Measurements from ENCODE around the gene PTGER3. TPM values are rescaled to one million over a fixed set of nuclear protein-coding genes. Genes with fewer than 3 reads are reported as not detected.
"Not testable (repeated sequence)": the region's sequence is repeated elsewhere in the genome, so short reads cannot be mapped to it uniquely, and the experiment has no call there.

PTGER3 gene
- total RNA-seq, 3 donors from 2014 or later: 0.10 to 0.14 (median 0.11) TPM

DNA sequence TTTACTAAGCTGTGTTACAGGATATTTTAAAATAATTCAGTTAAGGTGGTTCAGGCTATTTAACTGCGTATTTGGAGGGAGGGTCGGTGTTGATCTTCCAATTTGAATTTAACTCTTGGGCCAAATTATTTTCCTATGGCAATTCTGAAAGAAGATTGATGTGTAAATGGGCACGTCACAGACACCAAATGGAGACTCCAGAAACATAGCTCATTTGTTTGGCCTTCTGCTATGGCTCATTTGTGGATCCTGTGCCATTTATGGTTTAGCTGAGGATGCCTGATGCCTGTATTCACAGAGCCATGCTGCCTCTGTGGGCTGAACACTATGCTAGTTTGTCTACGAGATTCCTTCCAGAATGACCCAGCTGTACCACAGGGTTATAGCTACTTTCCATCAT lies 70.6 kb downstream of the PTGER3 start:
- ATAC-seq (no peak), DNase-seq (no peak)
- Mint-ChIP-seq H3K4me3 (no peak overlapping the region), H3K9me3 (no peaks in the 10 kb centered on the region), H3K4me1 (ENCODE audit: low read depth) (no peaks in the 10 kb centered on the region), H3K27me3 (ENCODE audit: low read depth) (peaks cover 5% of the 10 kb centered on the region), H3K36me3 (ENCODE audit: insufficient read depth) (no peaks in the 10 kb centered on the region)

DNA sequence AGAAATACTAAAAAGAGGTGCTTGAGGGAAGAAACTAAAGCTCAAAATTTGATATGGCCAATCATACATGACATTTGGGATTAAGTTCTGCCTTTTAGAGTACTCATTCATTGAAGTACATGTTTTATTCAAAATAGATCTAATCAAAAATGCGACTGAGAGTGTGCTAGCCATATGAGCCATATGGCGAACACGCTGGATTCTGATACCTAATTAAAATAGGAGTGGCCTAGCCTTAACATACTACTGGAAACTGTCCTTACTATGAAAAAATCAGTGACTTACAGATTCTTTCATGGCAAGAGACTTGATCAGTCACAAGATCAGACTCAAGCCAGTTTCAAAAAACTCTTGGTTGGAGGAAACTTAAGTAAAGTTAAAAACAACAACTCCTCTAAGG lies 73.9 kb downstream of the PTGER3 start:
- Mint-ChIP-seq H3K9me3 (no peaks in the 10 kb centered on the region), H3K36me3 (ENCODE audit: insufficient read depth) (no peaks in the 10 kb centered on the region), H3K27me3 (ENCODE audit: low read depth) (peaks cover 2% of the 10 kb centered on the region), H3K4me1 (ENCODE audit: low read depth) (no peaks in the 10 kb centered on the region), H3K4me3 (no peak overlapping the region)
- ATAC-seq (no peak), DNase-seq (no peak)

DNA sequence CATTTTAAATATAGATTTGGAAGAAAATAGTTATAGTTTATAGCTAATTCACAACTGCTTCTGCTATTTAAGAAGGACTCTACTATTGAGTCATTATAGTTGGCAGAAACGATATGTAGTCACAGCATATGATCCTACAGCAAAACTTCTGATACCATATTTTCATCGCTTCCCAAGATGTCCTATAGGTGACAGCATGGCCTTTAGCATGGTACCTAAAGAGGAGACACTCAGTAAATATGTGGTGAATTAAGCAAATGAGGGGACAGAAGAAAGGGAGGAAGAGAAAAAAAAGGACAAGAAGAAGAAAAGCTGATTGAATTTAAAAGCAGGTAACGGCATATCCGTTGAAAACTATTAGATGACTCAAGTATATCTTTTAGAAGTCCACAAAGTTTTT lies 77.2 kb downstream of the PTGER3 start:
- Mint-ChIP-seq H3K4me3 (no peak overlapping the region), H3K27me3 (ENCODE audit: low read depth) (peaks cover 3% of the 10 kb centered on the region), H3K4me1 (ENCODE audit: low read depth) (no peaks in the 10 kb centered on the region), H3K9me3 (no peaks in the 10 kb centered on the region), H3K36me3 (ENCODE audit: insufficient read depth) (no peaks in the 10 kb centered on the region)
- DNase-seq: no peak
- ATAC-seq: no peak

DNA sequence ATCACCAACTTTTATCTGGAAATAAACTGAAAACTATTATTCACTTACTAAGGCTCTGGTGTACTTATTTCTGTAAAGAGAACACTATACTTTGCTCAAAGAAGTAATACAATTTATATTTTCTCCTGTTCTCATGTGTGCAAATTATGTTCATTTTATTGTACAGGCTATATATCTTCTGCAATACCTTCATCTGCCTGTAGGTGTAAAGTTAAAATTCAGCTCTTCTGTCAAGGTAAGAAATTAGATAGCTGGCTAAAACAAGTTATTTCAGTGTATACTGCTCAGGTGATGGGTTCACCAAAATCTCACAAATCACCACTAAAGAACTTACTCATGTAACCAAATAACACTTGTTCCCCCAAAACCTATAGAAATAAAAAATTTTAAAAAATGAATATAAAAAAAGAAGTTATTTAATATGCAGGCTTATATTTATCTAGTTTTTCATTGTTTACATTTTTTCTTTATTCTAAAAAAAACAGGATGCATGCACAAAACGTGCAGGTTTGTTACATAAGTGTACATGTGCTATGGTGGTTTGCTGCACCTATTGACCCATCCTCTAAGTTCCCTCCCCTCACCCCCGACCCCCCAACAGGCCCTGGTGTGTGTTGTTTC lies 81.5 kb downstream of the PTGER3 start:
- peaks cover 7% of the 10 kb centered on the region for H3K27me3 Mint-ChIP-seq (ENCODE audit: low read depth)
- H3K9me3 Mint-ChIP-seq: peaks cover 3% of the 10 kb centered on the region
- no peaks in the 10 kb centered on the region for H3K4me1 Mint-ChIP-seq (ENCODE audit: low read depth)
- no peaks in the 10 kb centered on the region for H3K36me3 Mint-ChIP-seq (ENCODE audit: insufficient read depth)
- ATAC-seq (no peak), DNase-seq (no peak)
- no peak overlapping the region for H3K4me3 Mint-ChIP-seq

DNA sequence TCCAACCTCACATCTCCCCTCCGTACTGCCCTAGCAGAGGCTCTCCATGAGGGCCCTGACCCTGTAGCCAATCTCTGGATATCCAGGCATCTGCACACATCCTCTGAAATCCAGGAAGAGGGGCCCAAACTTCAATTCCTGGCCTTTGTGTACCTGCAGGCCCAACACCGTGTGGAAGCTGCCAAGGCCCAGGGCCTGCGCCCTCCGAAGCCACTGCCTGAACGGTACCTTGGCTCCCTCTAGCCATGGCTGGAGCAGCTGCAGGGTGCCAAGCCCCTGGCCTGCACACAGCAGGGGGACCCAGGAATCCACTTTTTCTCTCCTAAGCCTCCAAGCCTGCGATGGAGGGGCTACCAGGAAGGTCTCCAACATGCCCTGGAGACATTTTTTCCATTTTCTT lies 84.2 kb downstream of the PTGER3 start:
- no peaks in the 10 kb centered on the region for H3K4me1 Mint-ChIP-seq (ENCODE audit: low read depth)
- peaks cover 7% of the 10 kb centered on the region for H3K27me3 Mint-ChIP-seq (ENCODE audit: low read depth)
- DNase-seq (no peak), ATAC-seq (no peak)
- no peaks in the 10 kb centered on the region for H3K36me3 Mint-ChIP-seq (ENCODE audit: insufficient read depth)
- H3K4me3 Mint-ChIP-seq: no peak overlapping the region
- H3K9me3 Mint-ChIP-seq: peaks cover 3% of the 10 kb centered on the region

DNA sequence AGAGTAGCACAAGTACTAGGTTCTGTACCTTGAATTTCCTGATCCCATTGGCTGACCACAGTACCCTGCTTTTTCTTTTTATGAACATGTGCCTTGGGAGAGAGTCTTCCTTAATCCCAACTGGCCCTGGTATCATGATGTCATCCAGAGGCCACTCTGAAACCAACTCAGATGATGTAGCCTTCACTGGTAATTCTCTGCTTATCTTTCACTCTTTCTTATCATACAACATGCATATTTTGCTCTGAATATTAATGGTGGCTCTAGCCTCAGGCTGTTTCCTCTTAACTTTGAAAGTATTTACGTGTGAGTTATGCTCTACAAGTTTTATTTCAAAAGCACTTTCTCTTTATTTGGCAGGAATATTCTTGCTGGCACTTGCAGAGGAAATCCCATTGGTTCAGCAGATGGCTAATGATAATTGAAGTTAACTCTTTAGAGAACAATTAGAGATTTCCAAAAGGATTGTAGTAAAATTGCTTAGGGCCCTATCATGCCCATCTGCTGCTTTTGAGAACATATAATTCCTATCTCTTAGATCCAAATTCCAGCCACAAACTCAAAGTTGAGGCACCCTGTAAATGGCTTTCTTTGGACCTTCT lies 86.1 kb downstream of the PTGER3 start:
- DNase-seq: no peak
- no peaks in the 10 kb centered on the region for H3K36me3 Mint-ChIP-seq (ENCODE audit: insufficient read depth)
- ATAC-seq: no peak
- H3K27me3 Mint-ChIP-seq (ENCODE audit: low read depth): peaks cover 4% of the 10 kb centered on the region
- H3K4me3 Mint-ChIP-seq: no peak overlapping the region
- peaks cover 3% of the 10 kb centered on the region for H3K9me3 Mint-ChIP-seq
- no peaks in the 10 kb centered on the region for H3K4me1 Mint-ChIP-seq (ENCODE audit: low read depth)

DNA sequence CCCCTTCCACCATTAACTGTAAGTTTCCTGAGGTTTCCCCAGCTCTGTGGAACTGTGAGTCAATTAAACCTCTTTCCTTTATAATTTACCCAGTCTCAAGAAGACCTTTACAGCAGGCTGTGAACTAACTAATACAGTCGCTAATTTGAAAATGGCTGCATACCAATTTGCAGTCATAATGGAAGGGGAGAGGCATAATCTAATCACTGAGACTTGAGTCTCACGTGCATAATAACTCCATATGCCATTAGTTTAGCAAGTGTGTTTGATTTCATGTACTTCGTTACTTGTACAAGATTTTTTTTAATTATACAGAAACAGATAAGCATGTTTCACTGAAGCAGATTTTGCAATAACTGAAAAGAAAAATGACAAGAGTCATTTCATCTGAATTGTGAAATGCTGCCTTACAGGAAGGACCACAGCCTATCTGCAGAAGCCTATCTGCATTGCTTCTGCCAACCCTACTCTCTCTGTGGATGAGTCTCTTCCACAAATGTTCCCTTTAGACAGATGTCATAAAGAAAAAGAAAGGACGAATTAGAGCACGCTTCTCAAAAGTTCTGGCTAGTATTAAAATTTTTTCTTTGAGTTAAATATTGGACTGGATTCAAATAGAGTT lies 99.1 kb downstream of the PTGER3 start:
- Mint-ChIP-seq H3K27me3 (ENCODE audit: low read depth) (no peaks in the 10 kb centered on the region), H3K4me3 (no peak overlapping the region)

DNA sequence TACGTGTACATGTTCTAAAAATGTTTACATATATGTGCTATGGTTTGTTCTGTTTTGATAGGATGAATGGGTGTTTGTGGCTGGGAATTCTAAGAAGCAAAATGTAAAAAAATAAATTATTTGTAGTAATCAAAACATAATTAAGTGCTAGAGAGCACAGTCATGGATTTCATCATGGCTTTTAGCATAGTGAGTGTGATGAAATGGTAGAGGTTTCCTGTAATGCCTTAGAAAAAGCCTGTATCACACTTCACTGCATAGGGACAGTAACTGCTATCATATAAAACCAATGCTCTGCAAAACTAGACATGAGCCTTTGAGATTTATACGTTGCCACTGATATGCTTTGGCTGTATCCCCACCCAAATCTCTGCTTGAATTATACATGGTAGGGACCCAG lies 99.8 kb downstream of the PTGER3 start:
- ATAC-seq: no peak
- H3K36me3 Mint-ChIP-seq (ENCODE audit: insufficient read depth): no peaks in the 10 kb centered on the region
- H3K4me1 Mint-ChIP-seq (ENCODE audit: low read depth): no peaks in the 10 kb centered on the region
- no peak for DNase-seq
- no peaks in the 10 kb centered on the region for H3K27me3 Mint-ChIP-seq (ENCODE audit: low read depth)
- no peaks in the 10 kb centered on the region for H3K9me3 Mint-ChIP-seq
- H3K4me3 Mint-ChIP-seq: no peak overlapping the region

More for the DNA sequence above, 99.1 kb downstream of the PTGER3 start:
- no peaks in the 10 kb centered on the region for H3K9me3 Mint-ChIP-seq
- H3K36me3 Mint-ChIP-seq (ENCODE audit: insufficient read depth): no peaks in the 10 kb centered on the region
- DNase-seq: no peak
- H3K4me1 Mint-ChIP-seq (ENCODE audit: low read depth): no peaks in the 10 kb centered on the region
- ATAC-seq: no peak

DNA sequence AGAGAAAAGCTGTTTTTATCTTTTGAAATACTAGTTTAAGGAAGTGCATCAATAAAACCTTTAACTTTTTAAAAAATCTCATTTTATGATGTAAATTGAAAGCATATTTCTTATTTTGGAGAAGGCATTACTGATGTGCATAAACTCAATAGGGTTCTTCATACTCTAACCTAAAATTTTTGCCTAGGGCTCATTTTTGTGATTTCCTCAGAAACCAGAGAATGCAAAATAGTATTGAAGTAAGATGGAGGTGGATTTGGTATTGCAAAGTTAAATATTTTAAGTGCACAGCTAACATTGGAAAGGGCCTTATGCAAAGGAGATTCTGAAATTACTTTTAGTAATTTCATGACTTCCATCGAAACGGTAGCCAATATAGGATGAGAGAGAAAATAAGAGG lies 101.9 kb downstream of the PTGER3 start:
- DNase-seq (no peak), ATAC-seq (no peak)
- H3K4me1 Mint-ChIP-seq (ENCODE audit: low read depth): no peaks in the 10 kb centered on the region
- H3K4me3 Mint-ChIP-seq: no peak overlapping the region
- no peaks in the 10 kb centered on the region for H3K36me3 Mint-ChIP-seq (ENCODE audit: insufficient read depth)
- H3K27me3 Mint-ChIP-seq (ENCODE audit: low read depth): no peaks in the 10 kb centered on the region
- H3K9me3 Mint-ChIP-seq: peaks cover 2% of the 10 kb centered on the region

DNA sequence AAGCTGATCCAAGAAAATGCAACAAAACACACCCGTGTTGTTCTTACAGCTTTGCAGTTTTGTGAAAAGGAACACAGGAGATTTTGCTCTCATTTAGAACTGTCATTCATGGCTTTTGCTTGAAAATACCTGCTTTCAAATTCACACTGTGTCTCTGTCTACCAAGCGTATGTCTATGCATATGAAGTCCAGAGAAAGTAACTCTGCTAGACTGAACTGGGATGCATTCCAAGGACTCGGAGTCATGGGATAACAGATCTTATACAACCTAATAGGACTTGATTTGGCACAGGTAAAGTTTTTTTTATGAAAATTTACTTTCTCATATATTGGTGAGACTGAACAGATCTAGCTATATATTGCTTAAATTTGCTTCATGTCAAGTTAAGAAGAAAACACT lies 102.4 kb downstream of the PTGER3 start:
- H3K36me3 Mint-ChIP-seq (ENCODE audit: insufficient read depth): no peaks in the 10 kb centered on the region
- H3K27me3 Mint-ChIP-seq (ENCODE audit: low read depth): no peaks in the 10 kb centered on the region
- H3K4me1 Mint-ChIP-seq (ENCODE audit: low read depth): no peaks in the 10 kb centered on the region
- H3K4me3 Mint-ChIP-seq: no peak overlapping the region
- H3K9me3 Mint-ChIP-seq: peaks cover 5% of the 10 kb centered on the region
- ATAC-seq: no peak
- no peak for DNase-seq

DNA sequence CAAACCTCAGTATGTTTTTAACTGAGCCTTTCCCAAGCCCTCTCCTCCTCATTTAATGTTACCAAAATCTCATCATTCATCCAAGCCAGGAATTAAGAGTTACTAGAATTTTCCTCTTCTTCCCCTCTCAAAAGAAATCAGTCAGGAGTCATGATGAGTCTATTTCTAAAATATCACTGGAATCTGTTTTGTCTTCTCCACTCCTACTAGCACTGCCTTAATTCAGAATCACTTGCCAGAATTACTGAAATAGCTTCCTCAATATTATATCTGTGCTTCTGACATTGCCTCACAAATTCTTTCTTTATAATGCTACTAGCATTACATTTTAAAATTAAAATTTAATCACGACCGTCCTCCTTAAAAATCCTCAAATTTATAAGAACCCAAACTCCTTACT lies 106.1 kb downstream of the PTGER3 start:
- DNase-seq (no peak), ATAC-seq (no peak)
- H3K4me1 Mint-ChIP-seq (ENCODE audit: low read depth): no peaks in the 10 kb centered on the region
- H3K9me3 Mint-ChIP-seq: peaks cover 6% of the 10 kb centered on the region
- H3K4me3 Mint-ChIP-seq: no peak overlapping the region
- H3K27me3 Mint-ChIP-seq (ENCODE audit: low read depth): no peaks in the 10 kb centered on the region
- H3K36me3 Mint-ChIP-seq (ENCODE audit: insufficient read depth): no peaks in the 10 kb centered on the region

DNA sequence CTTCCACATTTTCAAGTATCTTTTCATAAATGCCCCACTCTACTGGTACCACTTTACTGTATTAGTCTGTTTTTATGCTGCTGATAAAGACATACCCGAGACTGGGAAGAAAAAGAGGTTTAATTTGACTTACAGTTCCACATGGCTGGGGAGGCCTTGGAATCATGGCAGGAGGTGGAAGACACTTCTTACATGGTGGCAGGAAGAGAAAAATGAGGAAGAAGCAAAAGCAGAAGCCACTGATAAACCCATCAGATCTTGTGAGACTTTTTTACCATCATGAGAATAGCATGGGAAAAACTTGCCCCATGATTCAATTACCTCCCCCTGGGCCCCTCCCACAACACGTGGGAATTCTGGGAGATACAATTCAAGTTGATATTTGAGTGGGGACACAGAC lies 107.2 kb downstream of the PTGER3 start:
- not testable (repeated sequence) for H3K27me3 Mint-ChIP-seq (ENCODE audit: low read depth); DNase-seq; H3K4me1 Mint-ChIP-seq (ENCODE audit: low read depth); ATAC-seq; H3K36me3 Mint-ChIP-seq (ENCODE audit: insufficient read depth); H3K9me3 Mint-ChIP-seq; H3K4me3 Mint-ChIP-seq

DNA sequence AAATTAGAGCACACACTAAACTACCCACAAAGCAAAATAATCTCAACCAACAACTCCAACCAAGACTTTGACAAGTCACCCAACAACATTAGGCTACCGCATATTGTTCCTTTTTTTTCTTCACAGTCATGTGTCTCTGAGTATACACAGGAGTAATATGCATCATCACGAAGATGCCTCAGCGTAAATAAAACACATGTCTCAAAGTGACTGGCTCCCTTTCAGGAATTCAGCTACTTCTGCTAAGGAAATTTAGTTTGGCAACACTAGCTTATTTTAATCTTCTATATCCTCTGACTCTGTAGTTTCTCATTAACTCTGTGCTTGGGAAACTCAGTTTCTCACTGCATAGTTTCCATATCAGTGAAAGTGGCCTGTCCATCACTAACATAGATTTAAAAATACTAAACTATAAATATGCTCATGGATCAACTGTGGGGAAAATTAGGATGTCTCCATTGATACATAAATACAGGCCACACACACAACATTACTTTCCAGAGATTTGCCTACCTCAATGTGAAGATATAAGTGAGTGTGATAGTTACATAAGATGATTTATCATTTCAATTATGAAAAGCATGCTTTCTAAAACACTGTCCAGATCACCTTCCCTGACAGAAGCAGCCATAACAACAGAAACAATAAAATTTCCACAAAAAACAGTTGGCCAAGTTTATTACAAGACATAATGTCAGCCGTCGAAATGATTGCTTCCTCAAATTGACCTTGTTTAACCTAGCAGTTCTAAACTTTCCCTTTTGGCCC lies 113.2 kb downstream of the PTGER3 start:
- ATAC-seq (no peak), DNase-seq (no peak)
- no peak overlapping the region for H3K4me3 Mint-ChIP-seq
- no peaks in the 10 kb centered on the region for H3K4me1 Mint-ChIP-seq (ENCODE audit: low read depth)
- H3K27me3 Mint-ChIP-seq (ENCODE audit: low read depth): no peaks in the 10 kb centered on the region
- no peaks in the 10 kb centered on the region for H3K36me3 Mint-ChIP-seq (ENCODE audit: insufficient read depth)
- no peaks in the 10 kb centered on the region for H3K9me3 Mint-ChIP-seq

DNA sequence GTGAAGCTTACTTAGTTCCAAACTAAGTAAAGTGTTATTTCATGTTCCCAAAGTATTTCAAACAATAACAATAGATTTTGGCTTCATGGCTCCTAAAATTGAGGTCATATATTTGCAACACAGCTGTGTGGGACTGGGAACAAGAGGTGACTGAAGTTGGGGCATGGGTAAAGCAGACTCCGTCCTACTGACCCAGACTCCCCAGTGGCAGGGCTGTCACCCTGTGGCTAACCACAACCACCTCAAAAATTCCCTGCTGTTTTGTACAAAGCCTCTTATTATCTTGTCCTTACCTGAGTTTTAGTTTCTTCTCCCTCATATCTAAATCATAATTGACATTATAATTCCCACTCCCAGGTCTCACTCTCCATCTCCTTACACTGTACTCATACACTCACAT lies 117.6 kb downstream of the PTGER3 start:
- ATAC-seq (no peak), DNase-seq (no peak)
- Mint-ChIP-seq H3K27me3 (ENCODE audit: low read depth) (no peaks in the 10 kb centered on the region), H3K9me3 (no peaks in the 10 kb centered on the region), H3K4me3 (no peak overlapping the region), H3K4me1 (ENCODE audit: low read depth) (no peaks in the 10 kb centered on the region), H3K36me3 (ENCODE audit: insufficient read depth) (no peaks in the 10 kb centered on the region)

DNA sequence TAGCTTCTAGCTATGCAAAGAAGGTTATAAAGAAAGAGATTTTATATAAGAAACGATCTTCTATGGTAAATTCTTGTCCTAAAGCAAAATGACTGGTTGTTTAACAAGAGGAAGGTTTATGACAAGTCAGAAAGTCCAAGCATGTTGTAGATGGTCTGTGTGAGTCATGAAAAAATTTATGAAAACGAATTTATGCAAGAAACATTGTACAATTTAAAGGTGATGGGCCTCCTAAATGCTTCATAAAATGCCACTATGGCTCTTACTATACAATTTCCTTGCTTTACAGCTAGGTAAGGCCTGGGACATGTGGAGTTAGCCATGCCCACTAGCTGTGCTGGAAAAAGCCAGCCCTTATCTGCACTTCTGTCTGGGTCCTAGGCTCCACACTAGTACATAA lies 125.4 kb downstream of the PTGER3 start:
- no peak for ATAC-seq

More for the DNA sequence above, 125.4 kb downstream of the PTGER3 start:
- H3K27me3 Mint-ChIP-seq (ENCODE audit: low read depth): no peaks in the 10 kb centered on the region
- no peak overlapping the region for H3K4me3 Mint-ChIP-seq
- no peaks in the 10 kb centered on the region for H3K4me1 Mint-ChIP-seq (ENCODE audit: low read depth)
- H3K9me3 Mint-ChIP-seq: peaks cover 10% of the 10 kb centered on the region
- DNase-seq: no peak
- H3K36me3 Mint-ChIP-seq (ENCODE audit: insufficient read depth): no peaks in the 10 kb centered on the region

All from activated T-cell treated with anti-CD3 and anti-CD28 coated beads, Interleukin-2, amount 50 U/mL, for 4 hours (primary cell).